NCI-H526 treated with DMSO at 0.1 percent for 48 hours (cell line): Measurements from ENCODE around the gene STAT4.

ENCODE experiments used
- DNase-seq: peaks from one replicate; lab custom pipeline; 2025; lab: John Stamatoyannopoulos, UW

The STAT4 gene

GRCh38 chr2:191150600-191151330 is at the start of gene STAT4:
Gene STAT4 (minus strand): TSS chr2:191150994. CDS start chr2:191148203, 2,791 bp downstream.
- peak; percentile 30 for DNase-seq

GRCh38 chr2:191199929-191200512 is 49.2 kb upstream of the STAT4 start:
- DNase-seq = peak; percentile 17

GRCh38 chr2:191198271-191198670 is 47.5 kb upstream of the STAT4 start:
- DNase-seq = no peak

- DNase-seq = no peak
Measured at GRCh38 chr2:191197096-191197495, 46.3 kb upstream of the STAT4 start.

GRCh38 chr2:191195021-191195420 is 44.2 kb upstream of the STAT4 start:
- no peak for DNase-seq

- no peak for DNase-seq
Measured at GRCh38 chr2:191190861-191191552, 40.2 kb upstream of the STAT4 start.

GRCh38 chr2:191190435-191190834 is 39.6 kb upstream of the STAT4 start:
- DNase-seq = no peak

- no peak for DNase-seq
Measured at GRCh38 chr2:191189112-191189635, 38.4 kb upstream of the STAT4 start.

- no peak for DNase-seq
Measured at GRCh38 chr2:191188550-191189093, 37.8 kb upstream of the STAT4 start.

GRCh38 chr2:191187105-191187829 is 36.5 kb upstream of the STAT4 start:
- no peak for DNase-seq

GRCh38 chr2:191184457-191184856 is 33.7 kb upstream of the STAT4 start:
- no peak for DNase-seq

- no peak for DNase-seq
Measured at GRCh38 chr2:191183516-191183915, 32.7 kb upstream of the STAT4 start.

- DNase-seq = no peak
Measured at GRCh38 chr2:191183081-191183480, 32.3 kb upstream of the STAT4 start.

GRCh38 chr2:191180713-191181112 is 29.9 kb upstream of the STAT4 start:
- no peak for DNase-seq

GRCh38 chr2:191180276-191180675 is 29.5 kb upstream of the STAT4 start:
- no peak for DNase-seq

GRCh38 chr2:191178806-191179514 is 28.2 kb upstream of the STAT4 start:
- DNase-seq = no peak

GRCh38 chr2:191177751-191178736 is 27.2 kb upstream of the STAT4 start:
- no peak for DNase-seq

GRCh38 chr2:191176801-191177438 is 26.1 kb upstream of the STAT4 start:
- no peak for DNase-seq

- no peak for DNase-seq
Measured at GRCh38 chr2:191176305-191176704, 25.5 kb upstream of the STAT4 start.

- DNase-seq = no peak
Measured at GRCh38 chr2:191174442-191174841, 23.6 kb upstream of the STAT4 start.
